Epithelial cell of umbilical artery (primary cell): ENCODE data around the gene HTR2C. TPM values are rescaled to one million over a fixed set of nuclear protein-coding genes. Genes with fewer than 3 reads are reported as not detected.

ENCODE experiments used
- total RNA-seq: library from RNA; depleted of rRNA; stranded (reverse); fragments of >200 nt; gene quantifications from 2 replicates; pipeline ENCODE4 v1.2.3, GENCODE V29; 2014

The HTR2C gene
- total RNA-seq, result not detected in 2 replicates

DNA sequence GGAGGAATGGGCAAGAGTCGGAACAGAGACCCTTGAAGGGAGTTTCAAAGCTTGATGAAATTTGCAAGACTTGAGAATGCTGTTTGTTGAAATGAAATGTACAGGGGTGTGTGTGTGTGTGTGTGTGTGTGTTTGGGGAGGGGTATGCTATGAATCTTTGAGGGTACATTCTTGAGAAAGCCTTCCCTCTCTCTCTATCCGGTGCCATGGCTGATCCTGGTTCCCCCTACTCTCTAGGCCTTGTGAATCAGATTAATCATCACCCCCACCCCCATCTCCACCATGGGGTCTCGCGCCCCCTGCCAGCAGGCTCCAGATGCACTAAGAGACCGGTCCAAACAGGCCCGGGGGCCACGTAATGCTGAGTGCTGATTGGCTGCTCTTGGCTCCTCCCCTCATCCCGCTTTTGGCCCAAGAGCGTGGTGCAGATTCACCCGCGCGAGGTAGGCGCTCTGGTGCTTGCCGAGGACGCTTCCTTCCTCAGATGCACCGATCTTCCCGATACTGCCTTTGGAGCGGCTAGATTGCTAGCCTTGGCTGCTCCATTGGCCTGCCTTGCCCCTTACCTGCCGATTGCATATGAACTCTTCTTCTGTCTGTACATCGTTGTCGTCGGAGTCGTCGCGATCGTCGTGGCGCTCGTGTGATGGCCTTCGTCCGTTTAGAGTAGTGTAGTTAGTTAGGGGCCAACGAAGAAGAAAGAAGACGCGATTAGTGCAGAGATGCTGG is at the start of gene HTR2C:
Gene HTR2C, plus strand, starts transcription at position 441 of the 729 bp plus-strand sequence. CDS start 142,851 bp downstream, outside the sequence.

